Lower lobe of right lung (tissue), 2 donors: ENCODE data around the gene COPS8. TPM values are rescaled to one million over a fixed set of nuclear protein-coding genes. Genes with fewer than 3 reads are reported as not detected.

Experiments used
- ATAC-seq, 2 donors: fragments of 200-7000 bp; cut with Tn5 transposase; one replicate each; pipeline ENCODE4 v1.9.1; 2020 to 2022; ENCODE audit warnings: mild to moderate bottlenecking in 2 of 2, moderate library complexity in 2 of 2
- DNase-seq: peaks from one replicate; pipeline ENCODE4 v3.0.0-alpha.2; 2020
- H3K27ac ChIP-seq: fragments of 200-600 bp; one replicate; pipeline ENCODE4 v1.8.0; 2022
- H3K27me3 ChIP-seq: fragments of 200-600 bp; one replicate; pipeline ENCODE4 v1.8.0; 2022; ENCODE audit warnings: low read depth
- H3K36me3 ChIP-seq: fragments of 200-600 bp; one replicate; pipeline ENCODE4 v1.8.0; 2022; ENCODE audit warnings: mild to moderate bottlenecking
- H3K4me1 ChIP-seq: fragments of 200-600 bp; one replicate; pipeline ENCODE4 v1.8.0; 2022
- H3K4me3 ChIP-seq: fragments of 200-600 bp; one replicate; pipeline ENCODE4 v1.8.0; 2022; ENCODE audit warnings: mild to moderate bottlenecking
- H3K9me3 ChIP-seq: fragments of 200-600 bp; one replicate; pipeline ENCODE4 v1.8.0; 2022
- intact Hi-C: fragments of 100-400 bp; cut with DNase I; formaldehyde crosslinking; loops from one replicate; pipeline ENCODE4 v1.11.0; 2022
- total RNA-seq: library from RNA; stranded (reverse); fragmentation: NEBNext Ultra II Directional; extraction: Animal tissue kit (Norgen Biotek cat#: 25700); gene quantifications from one replicate; pipeline ENCODE4 v1.2.1, GENCODE V29; 2021
- TF ChIP-seq, protein P1 (sequence below): fragments of 200-600 bp; IDR thresholded peaks from one replicate; pipeline ENCODE4 v1.8.0; 2022; ENCODE audit warnings: antibody characterized with exemption, mild to moderate bottlenecking
- donor health status: DM: no; HTN: yes; CAD: no; lungs with severe emphysema.

COPS8 gene
- total RNA-seq, 1 donor from 2014 or later: 31.8 TPM

DNA sequence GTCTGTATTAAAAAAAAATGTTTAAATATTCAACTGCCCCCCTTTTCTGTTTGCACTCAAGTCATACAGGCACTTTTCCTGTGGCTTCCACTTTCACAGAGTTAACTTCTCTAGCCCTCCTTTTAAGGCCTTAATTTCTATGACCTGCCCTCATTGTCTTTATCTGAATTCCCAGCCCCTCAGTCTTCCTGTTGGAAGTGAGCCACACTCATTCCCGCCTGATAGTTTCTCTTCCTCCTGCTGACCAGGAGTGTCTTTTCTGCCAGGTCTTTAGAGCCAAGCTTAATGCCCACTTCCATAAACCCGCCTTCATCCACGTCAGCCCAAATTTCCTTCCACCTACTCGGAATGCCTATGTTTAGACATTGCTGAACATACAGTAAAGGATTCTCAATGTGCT lies 10.5 kb downstream of the COPS8 start:
- ATAC-seq (no peak), DNase-seq (no peak)
- TF ChIP-seq, protein P1, sequence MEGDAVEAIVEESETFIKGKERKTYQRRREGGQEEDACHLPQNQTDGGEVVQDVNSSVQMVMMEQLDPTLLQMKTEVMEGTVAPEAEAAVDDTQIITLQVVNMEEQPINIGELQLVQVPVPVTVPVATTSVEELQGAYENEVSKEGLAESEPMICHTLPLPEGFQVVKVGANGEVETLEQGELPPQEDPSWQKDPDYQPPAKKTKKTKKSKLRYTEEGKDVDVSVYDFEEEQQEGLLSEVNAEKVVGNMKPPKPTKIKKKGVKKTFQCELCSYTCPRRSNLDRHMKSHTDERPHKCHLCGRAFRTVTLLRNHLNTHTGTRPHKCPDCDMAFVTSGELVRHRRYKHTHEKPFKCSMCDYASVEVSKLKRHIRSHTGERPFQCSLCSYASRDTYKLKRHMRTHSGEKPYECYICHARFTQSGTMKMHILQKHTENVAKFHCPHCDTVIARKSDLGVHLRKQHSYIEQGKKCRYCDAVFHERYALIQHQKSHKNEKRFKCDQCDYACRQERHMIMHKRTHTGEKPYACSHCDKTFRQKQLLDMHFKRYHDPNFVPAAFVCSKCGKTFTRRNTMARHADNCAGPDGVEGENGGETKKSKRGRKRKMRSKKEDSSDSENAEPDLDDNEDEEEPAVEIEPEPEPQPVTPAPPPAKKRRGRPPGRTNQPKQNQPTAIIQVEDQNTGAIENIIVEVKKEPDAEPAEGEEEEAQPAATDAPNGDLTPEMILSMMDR: no peak
- Histone ChIP-seq H3K36me3 (peaks cover 78% of the 10 kb centered on the region), H3K9me3 (no peaks in the 10 kb centered on the region), H3K27ac (no peak overlapping the region), H3K27me3 (no peaks in the 10 kb centered on the region), H3K4me1 (peaks cover 8% of the 10 kb centered on the region), H3K4me3 (no peak overlapping the region)
- intact Hi-C loops: no loop called here

DNA sequence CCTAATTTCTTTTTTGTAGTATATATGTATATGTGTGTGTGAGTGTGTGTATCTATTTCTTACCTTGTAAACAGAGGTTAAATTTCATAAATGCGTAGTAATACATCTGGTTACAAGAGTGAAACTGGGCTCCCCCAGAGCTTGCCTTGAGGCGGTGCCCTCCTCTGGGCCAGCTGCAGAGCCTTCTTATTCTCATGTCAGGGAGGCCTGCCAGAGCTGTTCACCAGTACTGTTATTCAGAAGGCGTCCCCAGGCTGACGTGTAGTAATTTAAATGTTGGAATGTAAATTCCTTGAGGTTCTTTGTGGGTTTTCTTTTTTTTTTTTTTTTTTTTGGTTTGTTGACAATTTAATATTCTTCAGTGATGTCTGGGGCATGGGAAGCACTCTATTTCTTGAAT lies 11.2 kb downstream of the COPS8 start:
- Histone ChIP-seq H3K9me3 (no peaks in the 10 kb centered on the region), H3K36me3 (peaks cover 80% of the 10 kb centered on the region)
- no peak for DNase-seq

DNA sequence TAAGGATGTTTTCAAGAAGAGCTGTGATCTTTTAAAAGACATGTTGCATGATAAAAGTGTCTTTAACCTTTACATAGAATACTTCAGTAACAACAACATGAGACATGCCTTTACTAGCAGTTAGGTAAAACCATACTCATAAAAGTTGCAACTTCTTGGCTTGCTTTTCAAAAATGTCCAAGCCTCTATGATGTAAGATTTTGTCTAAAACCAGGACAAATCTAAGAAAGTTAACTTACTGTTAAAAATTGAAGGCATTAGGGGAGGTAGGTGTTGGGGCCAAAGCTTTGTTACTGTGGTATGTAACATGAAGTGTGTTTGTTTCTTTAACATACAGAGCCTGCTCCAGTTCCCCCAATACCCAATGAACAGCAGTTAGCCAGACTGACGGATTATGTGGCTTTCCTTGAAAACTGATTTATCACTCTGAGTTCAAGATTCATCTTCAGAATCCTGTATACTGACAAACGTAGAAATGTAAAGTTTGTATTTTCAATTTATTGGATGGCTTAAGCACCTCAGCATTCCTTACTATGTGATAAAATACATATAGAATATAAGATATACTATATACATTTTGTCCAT lies 11.7 kb downstream of the COPS8 start:
- no peak overlapping the region for H3K27ac ChIP-seq
- ATAC-seq (no peak), DNase-seq (no peak)
- TF ChIP-seq, protein P1: no peak
- H3K4me1 ChIP-seq: peaks cover 7% of the 10 kb centered on the region
- H3K4me3 ChIP-seq: no peak overlapping the region
- no peaks in the 10 kb centered on the region for H3K27me3 ChIP-seq
- intact Hi-C loops: no loop called here
- H3K36me3 ChIP-seq: peaks cover 85% of the 10 kb centered on the region
- H3K9me3 ChIP-seq: no peaks in the 10 kb centered on the region

More for the DNA sequence above, 11.2 kb downstream of the COPS8 start:
- H3K27me3 ChIP-seq: no peaks in the 10 kb centered on the region
- H3K27ac ChIP-seq: no peak overlapping the region
- peaks cover 8% of the 10 kb centered on the region for H3K4me1 ChIP-seq
- ATAC-seq: no peak
- no peak overlapping the region for H3K4me3 ChIP-seq
- TF ChIP-seq, protein P1: no peak
- intact Hi-C loops: no loop called here

DNA sequence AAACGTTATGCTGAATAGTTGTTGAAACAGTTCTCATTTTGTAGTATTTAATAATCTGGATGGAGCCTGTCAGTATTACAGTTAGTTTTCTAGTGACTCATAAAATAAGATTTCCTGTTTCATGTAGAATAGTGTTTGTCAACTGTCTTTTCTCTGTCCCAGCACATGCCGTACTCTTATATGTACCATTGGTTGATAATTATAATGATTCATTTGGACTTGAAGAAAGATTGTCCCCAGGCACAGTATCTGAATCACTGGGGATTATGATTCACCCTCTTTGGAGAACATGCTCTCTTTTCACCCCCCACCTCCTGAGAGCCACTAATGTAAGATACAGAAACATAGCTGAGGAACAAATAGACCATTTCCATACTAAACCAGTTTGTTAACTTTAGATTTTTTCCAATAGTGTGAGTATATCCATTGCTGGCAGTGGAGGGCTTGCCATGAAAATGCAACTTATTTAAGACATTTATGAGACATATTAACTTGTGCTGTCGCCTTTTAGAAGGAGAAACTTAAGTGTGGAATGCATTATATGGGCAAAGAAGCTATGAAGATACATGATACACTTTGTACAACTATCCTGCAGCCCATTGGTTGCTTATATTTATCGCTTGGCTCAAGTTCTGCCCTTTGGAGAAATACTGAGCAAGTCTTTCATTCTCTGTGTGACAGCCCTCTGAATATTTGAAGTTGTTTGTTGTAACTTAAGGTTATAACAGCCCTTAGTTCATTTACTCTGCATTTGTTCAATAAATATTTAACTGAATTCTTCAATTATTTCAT lies 12.4 kb downstream of the COPS8 start:
- Histone ChIP-seq H3K36me3 (peaks cover 91% of the 10 kb centered on the region), H3K9me3 (no peaks in the 10 kb centered on the region), H3K27me3 (no peaks in the 10 kb centered on the region), H3K27ac (no peak overlapping the region), H3K4me3 (no peak overlapping the region), H3K4me1 (peaks cover under 1% of the 10 kb centered on the region)
- no peak for ATAC-seq
- intact Hi-C loops: no loop called here
- DNase-seq: no peak
- TF ChIP-seq, protein P1: no peak

- DNase-seq (no peak), ATAC-seq (no peak)
- H3K4me1 ChIP-seq: no peaks in the 10 kb centered on the region
- peaks cover 87% of the 10 kb centered on the region for H3K36me3 ChIP-seq
- no peaks in the 10 kb centered on the region for H3K9me3 ChIP-seq
- TF ChIP-seq, protein P1: no peak
- H3K27me3 ChIP-seq: no peaks in the 10 kb centered on the region
- intact Hi-C loops: no loop called here
- no peak overlapping the region for H3K27ac ChIP-seq
- no peak overlapping the region for H3K4me3 ChIP-seq
Measured at GRCh38 chr2:237099804-237100203, 14.1 kb downstream of the COPS8 start.
